ENCODE measurements around the gene TMEM131L.

Gene TMEM131L

GRCh38 chr4:153476829-153477574 lies 10.8 kb downstream of the TMEM131L start:
- no peak for DNase-seq

GRCh38 chr4:153479101-153479500 lies 12.9 kb downstream of the TMEM131L start:
- no peak for DNase-seq

GRCh38 chr4:153480704-153481103 lies 14.5 kb downstream of the TMEM131L start:
- DNase-seq: no peak

GRCh38 chr4:153481478-153481877 lies 15.3 kb downstream of the TMEM131L start:
- DNase-seq: no peak

GRCh38 chr4:153483432-153484418 lies 17.6 kb downstream of the TMEM131L start:
- DNase-seq: no peak

- DNase-seq: no peak
These were observed 19.2 kb downstream of the TMEM131L start for GRCh38 chr4:153485359-153485758.

GRCh38 chr4:153485860-153486259 lies 19.7 kb downstream of the TMEM131L start:
- no peak for DNase-seq

GRCh38 chr4:153486281-153487151 lies 20.4 kb downstream of the TMEM131L start:
- peak; percentile 76 for DNase-seq

- DNase-seq: no peak
These were observed 22.1 kb downstream of the TMEM131L start for GRCh38 chr4:153488006-153488891.

GRCh38 chr4:153489856-153490558 lies 23.8 kb downstream of the TMEM131L start:
- DNase-seq: no peak

- DNase-seq: no peak
These were observed 24.9 kb downstream of the TMEM131L start for GRCh38 chr4:153490985-153491483.

GRCh38 chr4:153494562-153494961 lies 28.4 kb downstream of the TMEM131L start:
- no peak for DNase-seq

GRCh38 chr4:153495480-153496193 lies 29.5 kb downstream of the TMEM131L start:
- DNase-seq: no peak

GRCh38 chr4:153497091-153497531 lies 31.0 kb downstream of the TMEM131L start:
- DNase-seq: no peak

GRCh38 chr4:153497988-153498967 lies 32.1 kb downstream of the TMEM131L start:
- DNase-seq: peak; percentile 70

- DNase-seq: no peak
These were observed 32.8 kb downstream of the TMEM131L start for GRCh38 chr4:153499005-153499404.

GRCh38 chr4:153501578-153501977 lies 35.4 kb downstream of the TMEM131L start:
- no peak for DNase-seq

- no peak for DNase-seq
These were observed 36.4 kb downstream of the TMEM131L start for GRCh38 chr4:153502584-153502983.
